Renal cortex interstitium (tissue), 15 donors: ENCODE data around the gene KMT5C. TPM values are rescaled to one million over a fixed set of nuclear protein-coding genes. Genes with fewer than 3 reads are reported as not detected.
A peak's percentile ranks its signal among the peaks of the same experiment; 100 is the strongest.

Experiments
- DNase-seq, 11 donors: peaks; one replicate each; pipeline ENCODE4 v3.0.0-alpha.2; 2013; ENCODE audit warnings: low read depth in 9 of 11, low spot score in 4 of 11; ENCODE audit errors: extremely low read depth in 1 of 11
- long read RNA-seq, 16 experiments: transcript quantifications; one replicate each; lab custom pipeline, GENCODE V29; 2026
- polyA plus RNA-seq, 3 donors: library from polyadenylated mRNA; unstranded; fragments of 120-200 nt; gene quantifications; one replicate each; pipeline ENCODE4 v1.2.1, GENCODE V29; 2013; ENCODE audit not compliant: insufficient read length in 3 of 3

Gene KMT5C
- 10 to 100 TPM; 16.5 to 34.5 (median 23.4) TPM for polyA plus RNA-seq
- long read RNA-seq, donor 1, partial matches to known transcripts: 7 of 10 reads
- long read RNA-seq, donor 1, other reads (novel, unspliced or antisense): 0 of 10 reads
- long read RNA-seq, donor 2, partial matches to known transcripts: 0 of 2 reads
- long read RNA-seq, donor 2, other reads (novel, unspliced or antisense): 0 of 2 reads
- long read RNA-seq, donor 3, partial matches to known transcripts: 0 of 3 reads
- long read RNA-seq, donor 3, other reads (novel, unspliced or antisense): 0 of 3 reads
- long read RNA-seq, donor 4, partial matches to known transcripts: 6 of 14 reads
- long read RNA-seq, donor 4, other reads (novel, unspliced or antisense): 0 of 14 reads
- long read RNA-seq, donor 5, partial matches to known transcripts: 0 of 8 reads
- long read RNA-seq, donor 5, other reads (novel, unspliced or antisense): 0 of 8 reads
- long read RNA-seq, donor 6, partial matches to known transcripts: 0 of 4 reads
- long read RNA-seq, donor 6, other reads (novel, unspliced or antisense): 0 of 4 reads
- long read RNA-seq, donor 7, partial matches to known transcripts: 0 of 2 reads
- long read RNA-seq, donor 7, other reads (novel, unspliced or antisense): 0 of 2 reads
- long read RNA-seq, donor 8, partial matches to known transcripts: 0 of 4 reads
- long read RNA-seq, donor 8, other reads (novel, unspliced or antisense): 0 of 4 reads
- long read RNA-seq, donor 9, partial matches to known transcripts: 0 of 2 reads
- long read RNA-seq, donor 9, other reads (novel, unspliced or antisense): 0 of 2 reads
- long read RNA-seq, donor 10, partial matches to known transcripts: 0 of 4 reads
- long read RNA-seq, donor 10, other reads (novel, unspliced or antisense): 0 of 4 reads
- long read RNA-seq, donor 11, partial matches to known transcripts: 0 of 3 reads
- long read RNA-seq, donor 11, other reads (novel, unspliced or antisense): 0 of 3 reads
- long read RNA-seq, donor 12, partial matches to known transcripts: 0 of 3 reads
- long read RNA-seq, donor 12, other reads (novel, unspliced or antisense): 0 of 3 reads
- long read RNA-seq, donor 13, partial matches to known transcripts: 0 of 4 reads
- long read RNA-seq, donor 13, other reads (novel, unspliced or antisense): 0 of 4 reads
- long read RNA-seq, donor 14, partial matches to known transcripts: 0 of 2 reads
- long read RNA-seq, donor 14, other reads (novel, unspliced or antisense): 0 of 2 reads
- long read RNA-seq, donor 15, partial matches to known transcripts: 0 of 2 reads
- long read RNA-seq, donor 15, other reads (novel, unspliced or antisense): 0 of 2 reads
- long read RNA-seq, donor 16, partial matches to known transcripts: 0 of 9 reads
- long read RNA-seq, donor 16, other reads (novel, unspliced or antisense): 0 of 9 reads

- peak; percentile 100 for DNase-seq
These were observed at the start of gene KMT5C for GRCh38 chr19:55339105-55339888. KMT5C (plus strand) TSS chr19:55339876; CDS start chr19:55341937, 2,061 bp downstream.

GRCh38 chr19:55297267-55297666 lies 42.4 kb upstream of the KMT5C start:
- DNase-seq: no peak

GRCh38 chr19:55299991-55300390 lies 39.7 kb upstream of the KMT5C start:
- no peak for DNase-seq

GRCh38 chr19:55300886-55301458 lies 38.7 kb upstream of the KMT5C start:
- DNase-seq: no peak

- DNase-seq: peak; percentile 50 to 83 (median 75)
These were observed 38.0 kb upstream of the KMT5C start for GRCh38 chr19:55301459-55302317.

- DNase-seq: no peak
These were observed 37.4 kb upstream of the KMT5C start for GRCh38 chr19:55302318-55302703.

GRCh38 chr19:55303477-55303876 lies 36.2 kb upstream of the KMT5C start:
- DNase-seq: no peak

- no peak for DNase-seq
These were observed 35.2 kb upstream of the KMT5C start for GRCh38 chr19:55304279-55304978.

- no peak for DNase-seq
These were observed 34.7 kb upstream of the KMT5C start for GRCh38 chr19:55304980-55305379.

- no peak for DNase-seq
These were observed 34.2 kb upstream of the KMT5C start for GRCh38 chr19:55305491-55305890.

- DNase-seq: no peak
These were observed 33.6 kb upstream of the KMT5C start for GRCh38 chr19:55305983-55306562.

- DNase-seq: no peak
These were observed 33.0 kb upstream of the KMT5C start for GRCh38 chr19:55306712-55307111.

- no peak for DNase-seq
These were observed 31.4 kb upstream of the KMT5C start for GRCh38 chr19:55308281-55308680.

- no peak for DNase-seq
These were observed 30.2 kb upstream of the KMT5C start for GRCh38 chr19:55309448-55309847.

GRCh38 chr19:55310498-55310897 lies 29.2 kb upstream of the KMT5C start:
- no peak for DNase-seq

- DNase-seq: no peak
These were observed 28.3 kb upstream of the KMT5C start for GRCh38 chr19:55311397-55311796.
